ENCODE results near the gene SDK1.

SDK1 gene

DNA sequence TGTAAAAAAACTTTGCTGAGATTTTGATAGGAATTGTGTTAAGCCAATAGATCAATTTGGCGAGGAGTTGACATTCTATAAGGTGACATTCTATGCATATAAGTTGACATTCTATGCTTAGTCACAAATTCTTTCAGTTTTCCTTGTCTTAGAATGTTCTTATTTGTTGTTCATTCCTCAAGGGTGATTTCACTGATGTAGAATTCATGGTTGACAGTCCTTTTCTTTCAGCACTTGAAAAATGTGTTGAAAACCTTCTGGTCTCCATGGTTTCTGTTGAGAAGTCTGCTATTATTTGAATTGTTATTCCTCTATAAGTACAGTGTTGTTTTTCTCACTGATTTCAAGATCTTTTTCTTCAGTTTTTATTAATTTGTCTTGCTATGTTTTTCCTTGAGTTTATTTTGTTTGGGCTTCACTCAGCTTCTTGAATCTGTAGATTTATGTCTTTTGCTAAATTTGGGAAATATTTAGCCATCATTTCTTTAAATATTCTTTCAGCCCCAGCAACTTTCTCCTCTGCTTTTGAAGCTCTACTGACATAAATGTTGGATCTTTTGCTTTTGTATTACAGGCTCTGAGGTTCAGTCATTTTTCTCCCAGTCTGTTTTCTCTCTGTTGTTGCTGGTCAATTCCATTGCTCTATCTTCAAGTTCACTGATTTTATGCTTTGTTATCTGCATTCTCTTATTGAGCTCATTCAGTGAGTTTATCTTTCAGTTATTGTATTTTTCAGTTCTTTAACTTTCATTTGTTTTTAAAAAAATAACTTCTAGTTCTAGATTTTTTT lies 154.9 kb downstream of the SDK1 start:
- Mint-ChIP-seq H3K27ac (no peak overlapping the region), H3K4me1 (no peaks in the 10 kb centered on the region), H3K27me3 (ENCODE audit: low read depth) (no peaks in the 10 kb centered on the region), H3K36me3 (ENCODE audit: low read depth) (no peaks in the 10 kb centered on the region), H3K4me3 (no peak overlapping the region), H3K9me3 (peaks cover 15% of the 10 kb centered on the region)
- TF ChIP-seq, protein P1, sequence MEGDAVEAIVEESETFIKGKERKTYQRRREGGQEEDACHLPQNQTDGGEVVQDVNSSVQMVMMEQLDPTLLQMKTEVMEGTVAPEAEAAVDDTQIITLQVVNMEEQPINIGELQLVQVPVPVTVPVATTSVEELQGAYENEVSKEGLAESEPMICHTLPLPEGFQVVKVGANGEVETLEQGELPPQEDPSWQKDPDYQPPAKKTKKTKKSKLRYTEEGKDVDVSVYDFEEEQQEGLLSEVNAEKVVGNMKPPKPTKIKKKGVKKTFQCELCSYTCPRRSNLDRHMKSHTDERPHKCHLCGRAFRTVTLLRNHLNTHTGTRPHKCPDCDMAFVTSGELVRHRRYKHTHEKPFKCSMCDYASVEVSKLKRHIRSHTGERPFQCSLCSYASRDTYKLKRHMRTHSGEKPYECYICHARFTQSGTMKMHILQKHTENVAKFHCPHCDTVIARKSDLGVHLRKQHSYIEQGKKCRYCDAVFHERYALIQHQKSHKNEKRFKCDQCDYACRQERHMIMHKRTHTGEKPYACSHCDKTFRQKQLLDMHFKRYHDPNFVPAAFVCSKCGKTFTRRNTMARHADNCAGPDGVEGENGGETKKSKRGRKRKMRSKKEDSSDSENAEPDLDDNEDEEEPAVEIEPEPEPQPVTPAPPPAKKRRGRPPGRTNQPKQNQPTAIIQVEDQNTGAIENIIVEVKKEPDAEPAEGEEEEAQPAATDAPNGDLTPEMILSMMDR (IDR thresholded peaks at IDR 0.05; ENCODE audit: unreplicated experiment in 3 of 3): no peak

DNA sequence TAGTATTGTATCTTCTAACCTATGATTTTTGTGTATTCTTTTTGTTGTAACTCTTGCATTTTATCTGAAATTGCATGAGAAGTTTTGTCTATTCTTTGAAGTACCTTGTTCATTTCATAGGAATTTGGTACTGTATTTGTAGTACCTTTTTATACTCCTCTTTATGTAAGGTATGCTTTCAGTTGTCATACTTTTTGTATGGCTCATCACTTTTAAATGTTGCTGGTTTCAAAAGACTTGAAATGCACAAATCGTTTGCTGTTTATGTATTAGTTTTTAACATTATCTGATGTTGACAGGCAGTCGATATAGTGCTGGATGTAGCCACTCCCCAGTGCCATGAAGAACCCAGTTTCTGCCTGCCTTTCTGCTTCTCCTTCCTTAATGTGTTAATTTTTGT lies 158.1 kb downstream of the SDK1 start:
- Mint-ChIP-seq H3K27ac (no peak overlapping the region), H3K4me1 (no peaks in the 10 kb centered on the region), H3K9me3 (peaks cover 15% of the 10 kb centered on the region), H3K27me3 (ENCODE audit: low read depth) (no peaks in the 10 kb centered on the region), H3K36me3 (ENCODE audit: low read depth) (no peaks in the 10 kb centered on the region), H3K4me3 (no peak overlapping the region)
- TF ChIP-seq, protein P1 (IDR thresholded peaks at IDR 0.05; ENCODE audit: unreplicated experiment in 3 of 3): no peak

DNA sequence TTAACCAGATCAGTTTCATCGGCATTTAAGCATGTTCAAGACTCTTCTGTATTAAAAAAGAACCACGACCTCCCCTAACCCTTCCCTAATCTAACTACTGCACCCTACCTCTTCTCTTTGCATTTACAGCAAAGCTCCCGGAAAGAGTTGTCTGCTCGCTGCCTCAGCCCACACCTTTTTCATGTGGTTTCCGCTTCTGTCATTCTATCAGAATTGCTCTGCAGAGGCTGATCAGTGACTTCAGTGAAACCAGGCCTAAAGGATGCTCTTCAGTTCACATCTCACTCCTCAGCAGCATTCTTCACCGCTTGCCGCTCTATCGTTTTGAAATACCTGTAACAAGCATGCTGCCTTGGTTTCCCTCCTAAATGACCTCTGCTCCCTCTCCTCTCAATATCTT lies 160.9 kb downstream of the SDK1 start:
- Mint-ChIP-seq H3K27ac (no peak overlapping the region), H3K36me3 (ENCODE audit: low read depth) (no peaks in the 10 kb centered on the region), H3K4me3 (no peak overlapping the region), H3K27me3 (ENCODE audit: low read depth) (no peaks in the 10 kb centered on the region), H3K9me3 (peaks cover 7% of the 10 kb centered on the region), H3K4me1 (peaks cover 5% of the 10 kb centered on the region)
- TF ChIP-seq, protein P1 (IDR thresholded peaks at IDR 0.05; ENCODE audit: unreplicated experiment in 3 of 3): no peak

DNA sequence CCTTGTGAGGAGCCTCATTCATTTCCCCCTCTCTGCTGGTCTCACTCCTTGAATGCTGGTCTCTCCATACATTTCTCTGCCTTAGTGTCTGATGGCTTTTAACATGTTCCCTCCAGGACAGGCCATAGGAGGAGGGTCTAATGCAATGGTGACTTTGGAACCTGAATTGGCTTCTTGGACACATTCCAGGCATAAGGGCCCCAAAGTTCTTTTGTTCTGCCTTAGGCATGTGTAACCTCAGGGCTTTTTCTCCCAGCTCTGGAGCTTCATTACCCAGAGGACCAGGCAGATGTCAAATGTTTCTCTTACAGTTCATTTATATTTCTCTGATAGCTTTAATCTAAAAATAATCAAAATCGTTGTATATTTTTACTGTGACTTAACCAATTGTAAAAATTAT lies 162.6 kb downstream of the SDK1 start:
- H3K9me3 Mint-ChIP-seq: no peaks in the 10 kb centered on the region
- no peaks in the 10 kb centered on the region for H3K36me3 Mint-ChIP-seq (ENCODE audit: low read depth)
- TF ChIP-seq, protein P1 (IDR thresholded peaks at IDR 0.05; ENCODE audit: unreplicated experiment in 3 of 3): no peak
- H3K4me1 Mint-ChIP-seq: peaks cover 11% of the 10 kb centered on the region
- no peaks in the 10 kb centered on the region for H3K27me3 Mint-ChIP-seq (ENCODE audit: low read depth)
- no peak overlapping the region for H3K27ac Mint-ChIP-seq
- H3K4me3 Mint-ChIP-seq: no peak overlapping the region

DNA sequence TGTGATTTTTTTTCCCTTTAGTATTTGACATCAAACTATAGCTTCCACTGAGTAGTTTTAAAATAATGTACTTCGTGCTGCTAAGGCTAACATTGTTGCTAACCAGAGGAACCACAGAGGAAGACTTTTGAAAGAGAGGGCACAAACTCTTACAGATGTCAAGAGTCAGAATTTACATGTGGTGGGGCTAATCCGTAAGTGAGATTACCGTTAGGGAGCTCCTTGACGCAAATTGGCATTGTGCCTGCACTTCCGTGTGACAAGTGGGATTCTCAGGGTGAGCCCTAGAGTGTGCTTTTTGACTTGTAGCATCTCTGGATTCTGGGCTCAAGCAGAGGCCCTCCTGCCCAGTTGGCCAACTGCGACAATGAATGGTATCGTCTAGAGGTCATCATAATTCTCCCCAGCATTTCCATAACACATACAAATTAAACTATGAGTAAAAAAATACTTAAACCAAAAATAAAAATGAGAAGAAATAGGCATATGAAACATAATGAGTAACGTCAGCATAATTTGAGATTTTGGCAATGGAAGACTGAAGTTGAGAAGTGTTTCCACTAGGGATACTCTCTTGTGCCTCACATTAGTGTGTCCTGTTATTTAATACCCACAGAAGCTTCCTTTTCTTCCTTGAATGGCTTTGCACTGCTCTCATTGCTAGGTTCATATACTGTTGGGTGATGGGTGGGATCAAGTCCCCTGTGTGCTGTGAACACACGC lies 164.0 kb downstream of the SDK1 start:
- TF ChIP-seq, protein P1 (IDR thresholded peaks at IDR 0.05; ENCODE audit: unreplicated experiment in 3 of 3): no peak
- H3K4me1 Mint-ChIP-seq: peaks cover 15% of the 10 kb centered on the region
- H3K9me3 Mint-ChIP-seq: no peaks in the 10 kb centered on the region
- H3K4me3 Mint-ChIP-seq: no peak overlapping the region
- no peaks in the 10 kb centered on the region for H3K27me3 Mint-ChIP-seq (ENCODE audit: low read depth)
- no peak overlapping the region for H3K27ac Mint-ChIP-seq
- H3K36me3 Mint-ChIP-seq (ENCODE audit: low read depth): no peaks in the 10 kb centered on the region

All from nephron (organoid).